IPS-18a (cell line): Measurements from ENCODE around the gene WNT4.

Experiments
- H3K27ac ChIP-seq: one replicate; pipeline ENCODE4 v1.5.1; 2013; ENCODE audit warnings: low read length
- H3K27me3 ChIP-seq: one replicate; pipeline ENCODE4 v1.6.1; 2013; ENCODE audit warnings: mild to moderate bottlenecking, low read length; ENCODE audit not compliant: control insufficient read depth, insufficient read depth
- H3K36me3 ChIP-seq: one replicate; pipeline ENCODE4 v1.6.1; 2013; ENCODE audit warnings: low read depth, low read length; ENCODE audit not compliant: control insufficient read depth
- H3K4me1 ChIP-seq: one replicate; pipeline ENCODE4 v1.6.1; 2013; ENCODE audit warnings: low read depth, low read length; ENCODE audit not compliant: control insufficient read depth
- H3K4me3 ChIP-seq: one replicate; pipeline ENCODE4 v1.5.1; 2013; ENCODE audit warnings: low read length
- H3K9ac ChIP-seq: one replicate; pipeline ENCODE4 v1.6.1; 2013; ENCODE audit warnings: mild to moderate bottlenecking, low read length, moderate library complexity
- H3K9me3 ChIP-seq: one replicate; pipeline ENCODE4 v1.6.1; 2013; ENCODE audit warnings: low read depth, low read length; ENCODE audit not compliant: control insufficient read depth

The WNT4 gene

GRCh38 chr1:22115286-22115685, 27.6 kb downstream of the WNT4 start:
- H3K36me3 ChIP-seq: no peaks in the 10 kb centered on the region
- H3K27ac ChIP-seq: no peak overlapping the region
- H3K9ac ChIP-seq: no peak overlapping the region
- no peaks in the 10 kb centered on the region for H3K27me3 ChIP-seq
- peaks cover 14% of the 10 kb centered on the region for H3K4me1 ChIP-seq
- H3K4me3 ChIP-seq: no peak overlapping the region
- H3K9me3 ChIP-seq: no peaks in the 10 kb centered on the region

- Histone ChIP-seq H3K9me3 (no peaks in the 10 kb centered on the region), H3K9ac (no peak overlapping the region), H3K4me3 (no peak overlapping the region), H3K27me3 (no peaks in the 10 kb centered on the region), H3K36me3 (no peaks in the 10 kb centered on the region), H3K27ac (no peak overlapping the region), H3K4me1 (peaks cover 14% of the 10 kb centered on the region)
Observed at GRCh38 chr1:22114083-22115012, 28.5 kb downstream of the WNT4 start.

- H3K27me3 ChIP-seq: no peaks in the 10 kb centered on the region
Observed at GRCh38 chr1:22112554-22112953, 30.3 kb downstream of the WNT4 start.

GRCh38 chr1:22111620-22112019, 31.3 kb downstream of the WNT4 start:
- Histone ChIP-seq H3K9me3 (no peaks in the 10 kb centered on the region), H3K4me1 (peaks cover 14% of the 10 kb centered on the region), H3K27me3 (no peaks in the 10 kb centered on the region), H3K9ac (no peak overlapping the region), H3K4me3 (no peak overlapping the region), H3K27ac (no peak overlapping the region), H3K36me3 (no peaks in the 10 kb centered on the region)

More at GRCh38 chr1:22112554-22112953, 30.3 kb downstream of the WNT4 start:
- no peak overlapping the region for H3K9ac ChIP-seq
- H3K36me3 ChIP-seq: no peaks in the 10 kb centered on the region
- H3K9me3 ChIP-seq: no peaks in the 10 kb centered on the region
- peaks cover 14% of the 10 kb centered on the region for H3K4me1 ChIP-seq
- no peak overlapping the region for H3K4me3 ChIP-seq
- H3K27ac ChIP-seq: no peak overlapping the region

- Histone ChIP-seq H3K36me3 (no peaks in the 10 kb centered on the region), H3K9me3 (no peaks in the 10 kb centered on the region), H3K27me3 (no peaks in the 10 kb centered on the region), H3K9ac (no peak overlapping the region), H3K4me1 (peaks cover 10% of the 10 kb centered on the region), H3K27ac (no peak overlapping the region), H3K4me3 (no peak overlapping the region)
Observed at GRCh38 chr1:22111115-22111514, 31.8 kb downstream of the WNT4 start.

GRCh38 chr1:22110016-22110415, 32.9 kb downstream of the WNT4 start:
- Histone ChIP-seq H3K27me3 (no peaks in the 10 kb centered on the region), H3K9me3 (no peaks in the 10 kb centered on the region), H3K9ac (no peak overlapping the region), H3K4me1 (peaks cover 6% of the 10 kb centered on the region), H3K4me3 (no peak overlapping the region), H3K36me3 (no peaks in the 10 kb centered on the region), H3K27ac (no peak overlapping the region)

- H3K9ac ChIP-seq: no peak overlapping the region
Observed at GRCh38 chr1:22108339-22109105, 34.4 kb downstream of the WNT4 start.

GRCh38 chr1:22107126-22107525, 35.8 kb downstream of the WNT4 start:
- Histone ChIP-seq H3K9me3 (no peaks in the 10 kb centered on the region), H3K27me3 (no peaks in the 10 kb centered on the region), H3K9ac (no peak overlapping the region), H3K4me1 (peaks cover 3% of the 10 kb centered on the region), H3K4me3 (no peak overlapping the region), H3K36me3 (no peaks in the 10 kb centered on the region), H3K27ac (no peak overlapping the region)

More at GRCh38 chr1:22108339-22109105, 34.4 kb downstream of the WNT4 start:
- Histone ChIP-seq H3K4me1 (peaks cover 3% of the 10 kb centered on the region), H3K4me3 (no peak overlapping the region), H3K27me3 (no peaks in the 10 kb centered on the region), H3K9me3 (no peaks in the 10 kb centered on the region), H3K27ac (no peak overlapping the region), H3K36me3 (no peaks in the 10 kb centered on the region)

- Histone ChIP-seq H3K9ac (no peak overlapping the region), H3K4me1 (peaks cover 3% of the 10 kb centered on the region), H3K36me3 (no peaks in the 10 kb centered on the region), H3K4me3 (no peak overlapping the region), H3K27ac (no peak overlapping the region), H3K9me3 (no peaks in the 10 kb centered on the region), H3K27me3 (no peaks in the 10 kb centered on the region)
Observed at GRCh38 chr1:22105611-22106207, 37.2 kb downstream of the WNT4 start.

GRCh38 chr1:22104865-22105437, 37.9 kb downstream of the WNT4 start:
- no peak overlapping the region for H3K9ac ChIP-seq
- no peaks in the 10 kb centered on the region for H3K36me3 ChIP-seq
- H3K27me3 ChIP-seq: no peaks in the 10 kb centered on the region
- no peaks in the 10 kb centered on the region for H3K9me3 ChIP-seq
- no peak overlapping the region for H3K27ac ChIP-seq
- H3K4me1 ChIP-seq: peaks cover 3% of the 10 kb centered on the region
- H3K4me3 ChIP-seq: no peak overlapping the region

- no peaks in the 10 kb centered on the region for H3K9me3 ChIP-seq
- H3K27ac ChIP-seq: no peak overlapping the region
- H3K27me3 ChIP-seq: no peaks in the 10 kb centered on the region
- H3K9ac ChIP-seq: no peak overlapping the region
- no peak overlapping the region for H3K4me3 ChIP-seq
- no peaks in the 10 kb centered on the region for H3K36me3 ChIP-seq
- peaks cover 3% of the 10 kb centered on the region for H3K4me1 ChIP-seq
Observed at GRCh38 chr1:22104094-22104493, 38.8 kb downstream of the WNT4 start.
